Smooth muscle cell (in vitro differentiated cells): ENCODE measurements around the gene ZBTB47. TPM values are rescaled to one million over a fixed set of nuclear protein-coding genes. Genes with fewer than 3 reads are reported as not detected.
A peak's percentile ranks its signal among the peaks of the same experiment; 100 is the strongest.

Source experiments
- DNase-seq: peaks from one replicate; lab custom pipeline; 2025; ENCODE audit not compliant: unreplicated experiment; lab: John Stamatoyannopoulos, UW
- H2AFZ ChIP-seq: fragments of 200-600 bp; sonication (generic); 2 replicates; pipeline ENCODE4 v1.6.0; 2016; ENCODE audit warnings: antibody characterized with exemption, low read depth, mild to moderate bottlenecking
- H3F3A ChIP-seq: fragments of 200-600 bp; sonication (generic); 2 replicates; pipeline ENCODE4 v1.6.0; 2017; ENCODE audit warnings: antibody characterized with exemption, low read depth
- H3K27ac ChIP-seq: fragments of 200-600 bp; sonication (generic); 2 replicates; pipeline ENCODE4 v1.5.1; 2016; ENCODE audit warnings: low read depth, mild to moderate bottlenecking
- H3K27me3 ChIP-seq: fragments of 200-600 bp; sonication (generic); 2 replicates; pipeline ENCODE4 v1.6.1; 2016; ENCODE audit warnings: low read depth, mild to moderate bottlenecking
- H3K36me3 ChIP-seq: fragments of 200-600 bp; sonication (generic); 2 replicates; pipeline ENCODE4 v1.5.1; 2016; ENCODE audit warnings: low read depth
- H3K4me1 ChIP-seq: fragments of 200-600 bp; sonication (generic); 2 replicates; pipeline ENCODE4 v1.5.1; 2016; ENCODE audit warnings: low read depth
- H3K4me2 ChIP-seq: fragments of 200-600 bp; sonication (generic); 2 replicates; pipeline ENCODE4 v1.6.0; 2016; ENCODE audit warnings: mild to moderate bottlenecking
- H3K4me3 ChIP-seq: fragments of 200-600 bp; sonication (generic); 2 replicates; pipeline ENCODE4 v1.5.1; 2016; ENCODE audit warnings: mild to moderate bottlenecking
- H3K79me2 ChIP-seq: fragments of 200-600 bp; sonication (generic); 2 replicates; pipeline ENCODE4 v1.6.0; 2016; ENCODE audit warnings: low read depth, mild to moderate bottlenecking
- H3K9ac ChIP-seq: fragments of 200-600 bp; sonication (generic); 2 replicates; pipeline ENCODE4 v1.6.0; 2016; ENCODE audit warnings: low read depth
- H3K9me3 ChIP-seq: fragments of 200-600 bp; sonication (generic); replicated peaks from 2 replicates; pipeline ENCODE4 v1.5.1; 2016; ENCODE audit warnings: low read depth
- H4K20me1 ChIP-seq: fragments of 200-600 bp; sonication (generic); 2 replicates; pipeline ENCODE4 v1.6.0; 2016; ENCODE audit warnings: low read depth
- WGBS: methylation state at CpG from one replicate; pipeline ENCODE4 v1.1.7; 2016; ENCODE audit warnings: low lambda C conversion rate; 5-methylcytosine and 5-hydroxymethylcytosine counted together
- polyA plus RNA-seq: library from polyadenylated mRNA; unstranded; fragments of >200 nt; fragmentation: Nextera tagmentation; extraction: Ambion mirVana; gene quantifications from 2 replicates; pipeline ENCODE4 v1.2.1, GENCODE V29; 2016
- total RNA-seq: library from RNA; depleted of rRNA; stranded (reverse); fragments of >200 nt; gene quantifications from 2 replicates; pipeline ENCODE4 v1.2.3, GENCODE V29; 2014
- TF ChIP-seq, protein P1 (sequence below): fragments of 200-600 bp; sonication (generic); IDR thresholded peaks from 2 replicates; pipeline ENCODE4 v1.5.1; 2017; ENCODE audit warnings: borderline replicate concordance, mild to moderate bottlenecking, antibody characterized with exemption; ENCODE audit not compliant: insufficient read depth, poor library complexity, severe bottlenecking

ZBTB47 gene
- total and polyA plus RNA-seq, 2 experiments from 2014 or later = 4.6 to 7.7 TPM

DNA sequence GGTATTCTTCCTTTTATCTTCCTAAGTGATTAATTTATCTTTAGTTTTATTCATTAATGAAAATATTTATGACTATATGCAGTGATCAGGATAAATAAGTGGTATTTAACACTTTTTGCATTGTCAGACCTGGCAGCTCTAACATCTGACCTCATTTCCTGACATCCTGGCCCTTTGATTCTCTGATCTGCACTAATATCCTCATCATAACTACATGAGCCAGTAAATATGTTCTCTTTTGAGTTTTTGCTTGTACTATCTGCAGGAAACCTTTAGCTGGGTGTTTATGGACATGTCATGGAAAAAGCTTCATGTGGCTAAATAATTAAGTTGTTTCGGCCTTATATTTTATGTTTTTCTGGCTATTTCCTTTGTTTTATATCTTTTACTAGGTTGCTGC, 42.5 kb upstream of the ZBTB47 start:
- TF ChIP-seq, protein P1, sequence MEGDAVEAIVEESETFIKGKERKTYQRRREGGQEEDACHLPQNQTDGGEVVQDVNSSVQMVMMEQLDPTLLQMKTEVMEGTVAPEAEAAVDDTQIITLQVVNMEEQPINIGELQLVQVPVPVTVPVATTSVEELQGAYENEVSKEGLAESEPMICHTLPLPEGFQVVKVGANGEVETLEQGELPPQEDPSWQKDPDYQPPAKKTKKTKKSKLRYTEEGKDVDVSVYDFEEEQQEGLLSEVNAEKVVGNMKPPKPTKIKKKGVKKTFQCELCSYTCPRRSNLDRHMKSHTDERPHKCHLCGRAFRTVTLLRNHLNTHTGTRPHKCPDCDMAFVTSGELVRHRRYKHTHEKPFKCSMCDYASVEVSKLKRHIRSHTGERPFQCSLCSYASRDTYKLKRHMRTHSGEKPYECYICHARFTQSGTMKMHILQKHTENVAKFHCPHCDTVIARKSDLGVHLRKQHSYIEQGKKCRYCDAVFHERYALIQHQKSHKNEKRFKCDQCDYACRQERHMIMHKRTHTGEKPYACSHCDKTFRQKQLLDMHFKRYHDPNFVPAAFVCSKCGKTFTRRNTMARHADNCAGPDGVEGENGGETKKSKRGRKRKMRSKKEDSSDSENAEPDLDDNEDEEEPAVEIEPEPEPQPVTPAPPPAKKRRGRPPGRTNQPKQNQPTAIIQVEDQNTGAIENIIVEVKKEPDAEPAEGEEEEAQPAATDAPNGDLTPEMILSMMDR = no peak
- Histone ChIP-seq H3K4me2 (no peak overlapping the region), H3K79me2 (peaks cover 99% of the 10 kb centered on the region), H3K4me1 (no peaks in the 10 kb centered on the region), H3K27me3 (no peaks in the 10 kb centered on the region), H3F3A (no peaks in the 10 kb centered on the region), H3K9me3 (no peaks in the 10 kb centered on the region), H3K27ac (no peak overlapping the region), H3K4me3 (no peak overlapping the region), H3K9ac (no peak overlapping the region), H3K36me3 (no peaks in the 10 kb centered on the region), H2AFZ (no peak overlapping the region), H4K20me1 (peaks cover 97% of the 10 kb centered on the region)
- DNase-seq = no peak
- 100% methylated on average over 1 of the region's 1 CpG for WGBS

- WGBS = 100% methylated on average over 1 of the region's 1 CpG
- H4K20me1 ChIP-seq = peaks cover 97% of the 10 kb centered on the region
- H3K4me1 ChIP-seq = no peaks in the 10 kb centered on the region
Measured at GRCh38 chr3:42612217-42612616, 41.3 kb upstream of the ZBTB47 start.

GRCh38 chr3:42612928-42613327, 40.6 kb upstream of the ZBTB47 start:
- Histone ChIP-seq H3K79me2 (peaks cover 100% of the 10 kb centered on the region), H3F3A (no peaks in the 10 kb centered on the region), H4K20me1 (peaks cover 98% of the 10 kb centered on the region), H3K9ac (no peak overlapping the region), H3K4me1 (no peaks in the 10 kb centered on the region), H3K36me3 (no peaks in the 10 kb centered on the region), H3K27ac (peak overlapping the region; percentile 2), H3K4me2 (no peak overlapping the region), H3K4me3 (no peak overlapping the region), H2AFZ (no peak overlapping the region), H3K27me3 (no peaks in the 10 kb centered on the region), H3K9me3 (no peaks in the 10 kb centered on the region)
- TF ChIP-seq, protein P1 = no peak
- WGBS = 94% methylated on average over 3 of the region's 3 CpGs
- no peak for DNase-seq

More at GRCh38 chr3:42612217-42612616, 41.3 kb upstream of the ZBTB47 start:
- Histone ChIP-seq H3K9me3 (no peaks in the 10 kb centered on the region), H3K27ac (peak overlapping the region; percentile 2), H3K4me2 (no peak overlapping the region), H3K9ac (no peak overlapping the region), H3K79me2 (peaks cover 99% of the 10 kb centered on the region), H3F3A (no peaks in the 10 kb centered on the region), H3K36me3 (no peaks in the 10 kb centered on the region), H3K4me3 (no peak overlapping the region), H3K27me3 (no peaks in the 10 kb centered on the region), H2AFZ (no peak overlapping the region)
- TF ChIP-seq, protein P1 = no peak
- no peak for DNase-seq

GRCh38 chr3:42613462-42613861, 40.0 kb upstream of the ZBTB47 start:
- no peak overlapping the region for H3K4me2 ChIP-seq
- 96% methylated on average over 2 of the region's 2 CpGs for WGBS
- TF ChIP-seq, protein P1 = peak; percentile 39

More at GRCh38 chr3:42613462-42613861, 40.0 kb upstream of the ZBTB47 start:
- Histone ChIP-seq H3K79me2 (peaks cover 95% of the 10 kb centered on the region), H3K9me3 (no peaks in the 10 kb centered on the region), H3K4me3 (no peak overlapping the region), H3K27me3 (no peaks in the 10 kb centered on the region), H3F3A (no peaks in the 10 kb centered on the region), H4K20me1 (peaks cover 97% of the 10 kb centered on the region), H3K27ac (no peak overlapping the region), H2AFZ (no peak overlapping the region), H3K36me3 (no peaks in the 10 kb centered on the region), H3K4me1 (no peaks in the 10 kb centered on the region), H3K9ac (no peak overlapping the region)
- DNase-seq = no peak
